ENCODE data around the gene RNASE8.

RNASE8 gene

DNA sequence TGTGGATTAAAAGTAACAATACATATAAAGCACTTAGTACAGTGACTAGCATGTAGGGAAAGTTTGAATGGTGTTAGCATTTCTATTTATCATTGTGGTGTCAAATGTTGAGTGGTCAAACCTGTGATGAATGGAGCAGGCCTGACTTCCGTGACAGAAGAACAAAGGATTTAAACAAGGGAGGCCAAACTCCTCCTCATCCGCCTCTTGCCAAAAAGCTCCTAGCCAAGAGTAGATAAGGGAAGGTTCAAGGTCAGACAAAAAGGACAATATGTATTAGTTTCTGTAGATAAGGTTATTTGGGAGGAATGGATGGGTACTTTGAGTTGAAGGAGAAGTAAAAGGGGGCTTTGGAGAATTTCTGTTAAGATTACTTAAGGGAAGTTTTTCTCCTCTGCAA, 9.0 kb upstream of the RNASE8 start:
- in situ Hi-C loops (cut with HindIII; ENCODE audit: low pct_unique_long_range_greater_than_20kb, low sequenced_read_pairs) = no loop called here
- no peak for TF ChIP-seq JUND (IDR thresholded peaks at IDR 0.05; ENCODE audit: low read depth)
- no peak for DNase-seq (ENCODE audit: low read depth in 1 of 2, low spot score in 1 of 2)

DNA sequence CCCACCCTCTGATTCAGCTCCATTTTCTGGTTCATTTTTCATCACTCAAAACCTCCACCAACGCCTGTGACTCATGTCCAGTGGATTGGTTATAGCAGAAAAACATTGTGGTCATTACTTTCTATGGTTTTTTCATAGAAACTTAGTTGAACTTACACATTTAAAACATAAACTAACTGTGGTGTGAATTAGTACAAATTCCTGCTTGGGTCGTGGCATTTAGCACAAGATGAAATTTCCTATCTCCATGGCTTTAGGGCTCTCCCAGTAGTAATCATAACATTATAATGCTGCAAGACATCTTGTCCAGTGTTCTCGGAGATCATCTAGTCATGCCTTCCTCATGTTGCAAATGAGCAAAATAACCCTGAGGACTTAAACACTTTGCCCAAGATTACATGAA, 8.3 kb upstream of the RNASE8 start:
- no peak for TF ChIP-seq JUND (IDR thresholded peaks at IDR 0.05; ENCODE audit: low read depth)
- in situ Hi-C loops (cut with HindIII; ENCODE audit: low pct_unique_long_range_greater_than_20kb, low sequenced_read_pairs) = no loop called here
- DNase-seq (ENCODE audit: low read depth in 1 of 2, low spot score in 1 of 2) = no peak

DNA sequence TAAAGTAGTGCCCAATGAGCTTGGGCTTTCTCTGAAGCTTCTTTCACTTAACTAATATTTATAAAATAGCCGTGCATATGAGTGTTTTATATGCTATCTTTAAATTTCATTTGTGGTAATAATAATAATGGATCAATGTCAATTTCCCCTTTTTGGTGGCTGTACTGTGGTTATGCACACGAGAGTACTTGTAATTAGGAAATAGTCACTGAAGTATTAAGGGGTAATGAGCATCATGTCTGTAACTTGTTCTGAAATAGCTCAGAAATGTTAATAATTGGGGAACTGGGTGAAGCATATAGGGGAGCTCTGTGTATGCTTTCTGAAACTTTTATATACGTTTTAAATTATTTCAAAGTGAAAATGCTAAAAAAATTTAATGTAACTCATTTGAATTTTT, 7.0 kb upstream of the RNASE8 start:
- in situ Hi-C loops (cut with HindIII; ENCODE audit: low pct_unique_long_range_greater_than_20kb, low sequenced_read_pairs) = no loop called here
- no peak for TF ChIP-seq JUND (IDR thresholded peaks at IDR 0.05; ENCODE audit: low read depth)
- no peak for DNase-seq (ENCODE audit: low read depth in 1 of 2, low spot score in 1 of 2)

DNA sequence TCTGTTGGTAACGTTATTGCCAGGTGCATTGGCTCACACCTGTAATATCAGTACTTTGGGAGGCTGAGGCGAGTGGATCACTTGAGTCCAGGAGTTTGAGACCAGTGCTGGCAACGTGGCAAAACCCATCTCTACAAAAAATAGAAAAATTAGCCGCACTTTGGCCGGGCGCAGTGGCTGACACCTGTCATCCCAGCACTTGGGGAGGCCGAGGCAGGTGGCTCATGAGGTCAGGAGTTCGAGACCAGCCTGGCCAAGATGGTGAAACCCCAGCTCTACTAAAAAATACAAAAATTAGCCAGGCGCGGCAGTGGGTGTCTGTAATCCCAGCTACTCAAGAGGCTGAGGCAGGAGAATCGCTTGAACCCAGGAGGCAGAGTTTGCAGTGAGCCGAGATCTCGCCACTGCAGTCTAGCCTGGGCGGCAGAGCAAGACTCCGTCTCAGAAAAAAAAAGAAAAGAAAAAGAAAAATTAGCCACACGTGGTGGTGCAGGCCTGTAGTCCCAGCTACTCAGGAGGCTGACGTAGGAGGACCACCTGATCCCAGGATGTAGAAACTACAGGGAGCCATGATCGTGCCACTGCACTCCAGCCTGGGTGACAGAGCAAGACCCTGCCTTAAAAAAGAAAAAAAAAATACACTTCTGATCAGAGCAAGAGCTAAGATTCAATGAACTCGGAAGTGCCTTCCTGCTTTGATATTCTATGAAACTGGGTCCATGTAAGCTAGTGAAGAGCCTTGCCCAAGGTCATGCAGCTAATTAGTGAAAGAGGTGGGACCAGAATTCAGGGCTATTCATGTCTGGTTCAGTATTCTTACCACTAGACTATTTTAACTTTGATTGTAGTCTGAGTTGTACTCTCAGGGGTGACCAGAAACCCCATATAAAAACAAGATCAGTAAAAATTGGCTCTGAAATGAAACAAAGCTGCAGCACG, 4.2 kb upstream of the RNASE8 start:
- DNase-seq (ENCODE audit: low read depth in 1 of 2, low spot score in 1 of 2) = no peak
- in situ Hi-C loops (cut with HindIII; ENCODE audit: low pct_unique_long_range_greater_than_20kb, low sequenced_read_pairs) = no loop called here
- no peak for TF ChIP-seq JUND (IDR thresholded peaks at IDR 0.05; ENCODE audit: low read depth)

DNA sequence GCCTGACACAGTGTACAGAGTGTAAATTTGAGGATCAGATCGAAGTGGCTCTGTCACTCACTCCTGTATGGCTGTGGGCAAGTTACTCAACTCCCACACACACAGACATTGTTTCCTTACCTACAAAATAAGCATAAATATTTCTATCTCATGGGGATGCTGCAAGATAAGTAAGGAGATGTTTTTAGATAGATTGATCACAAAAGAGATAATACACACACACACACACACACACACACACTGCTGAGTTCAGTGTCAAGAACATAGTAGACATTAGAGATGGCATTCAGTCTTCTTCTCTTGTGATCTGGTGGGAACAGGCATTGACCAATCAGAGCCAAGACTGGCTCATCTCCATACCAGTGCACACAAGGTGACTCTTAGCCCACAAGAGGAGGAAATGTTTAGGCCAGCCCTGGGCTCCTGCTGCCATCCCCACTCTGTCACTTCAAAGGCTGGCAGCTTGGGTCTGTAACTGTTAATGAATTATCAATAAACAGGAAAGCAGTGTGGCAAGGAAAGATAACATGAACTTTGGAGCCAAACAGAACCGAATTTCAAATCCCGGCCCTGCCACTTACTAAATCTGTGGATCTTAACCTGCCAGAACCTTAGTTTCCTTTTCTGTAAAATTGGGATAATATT, 3.4 kb upstream of the RNASE8 start:
- no peak for TF ChIP-seq JUND (IDR thresholded peaks at IDR 0.05; ENCODE audit: low read depth)

DNA sequence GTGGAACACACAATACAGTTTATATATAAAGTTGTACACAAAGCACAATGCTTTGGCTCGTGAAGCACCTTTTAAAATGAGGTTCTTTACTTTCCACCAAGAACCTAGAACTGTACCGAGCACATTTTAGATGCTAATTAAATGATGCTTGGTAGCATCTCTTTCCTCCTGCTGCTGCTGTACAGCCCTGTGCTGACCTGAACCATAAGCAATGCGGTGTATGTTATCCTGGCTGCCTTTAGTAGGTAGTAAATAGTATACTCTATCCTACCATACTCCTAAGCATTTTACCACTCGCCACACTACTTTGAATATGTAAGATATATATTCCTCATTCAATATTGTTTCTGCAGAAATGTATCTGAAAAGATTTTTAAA, 2.9 kb upstream of the RNASE8 start:
- in situ Hi-C loops (cut with HindIII; ENCODE audit: low pct_unique_long_range_greater_than_20kb, low sequenced_read_pairs) = no loop called here
- no peak for TF ChIP-seq JUND (IDR thresholded peaks at IDR 0.05; ENCODE audit: low read depth)
- DNase-seq (ENCODE audit: low read depth in 1 of 2, low spot score in 1 of 2) = no peak

More for the DNA sequence above, 3.4 kb upstream of the RNASE8 start:
- in situ Hi-C loops (cut with HindIII; ENCODE audit: low pct_unique_long_range_greater_than_20kb, low sequenced_read_pairs) = no loop called here
- DNase-seq (ENCODE audit: low read depth in 1 of 2, low spot score in 1 of 2) = no peak

DNA sequence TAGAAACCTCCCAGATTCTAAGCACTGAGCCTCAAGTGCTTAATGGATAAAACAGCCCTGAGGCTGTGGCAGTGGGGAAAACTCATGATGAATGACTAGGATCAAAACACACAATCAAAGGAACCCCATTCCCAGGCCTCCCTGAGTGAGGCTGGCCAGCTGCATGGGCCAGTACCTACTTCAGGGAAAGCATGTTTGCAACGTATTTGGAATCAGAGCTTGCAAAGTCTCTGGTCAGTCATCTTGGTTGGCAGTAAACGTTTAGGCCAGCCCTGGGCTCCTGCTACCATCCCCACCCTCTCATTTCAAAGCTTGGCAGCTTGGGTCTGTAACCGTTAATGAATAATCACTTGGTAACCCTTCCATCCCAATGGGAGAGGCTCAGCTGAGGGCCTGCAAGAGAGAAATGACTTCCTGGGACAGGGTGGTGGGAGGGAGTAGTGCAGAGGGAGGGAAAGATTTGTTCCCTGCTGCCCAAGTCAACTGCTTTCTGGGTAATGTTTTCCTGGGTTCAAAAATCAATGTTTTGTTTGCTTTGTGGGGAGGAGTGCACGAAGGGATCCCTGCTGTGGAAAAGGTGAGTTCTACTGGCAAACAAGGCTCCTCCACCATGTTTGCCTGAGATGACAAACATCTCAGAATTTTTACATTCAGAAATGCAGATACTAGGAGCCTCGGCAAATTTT, 2.0 kb upstream of the RNASE8 start:
- no peak for DNase-seq (ENCODE audit: low read depth in 1 of 2, low spot score in 1 of 2)
- in situ Hi-C loops (cut with HindIII; ENCODE audit: low pct_unique_long_range_greater_than_20kb, low sequenced_read_pairs) = no loop called here
- TF ChIP-seq JUND (IDR thresholded peaks at IDR 0.05; ENCODE audit: low read depth) = no peak

DNA sequence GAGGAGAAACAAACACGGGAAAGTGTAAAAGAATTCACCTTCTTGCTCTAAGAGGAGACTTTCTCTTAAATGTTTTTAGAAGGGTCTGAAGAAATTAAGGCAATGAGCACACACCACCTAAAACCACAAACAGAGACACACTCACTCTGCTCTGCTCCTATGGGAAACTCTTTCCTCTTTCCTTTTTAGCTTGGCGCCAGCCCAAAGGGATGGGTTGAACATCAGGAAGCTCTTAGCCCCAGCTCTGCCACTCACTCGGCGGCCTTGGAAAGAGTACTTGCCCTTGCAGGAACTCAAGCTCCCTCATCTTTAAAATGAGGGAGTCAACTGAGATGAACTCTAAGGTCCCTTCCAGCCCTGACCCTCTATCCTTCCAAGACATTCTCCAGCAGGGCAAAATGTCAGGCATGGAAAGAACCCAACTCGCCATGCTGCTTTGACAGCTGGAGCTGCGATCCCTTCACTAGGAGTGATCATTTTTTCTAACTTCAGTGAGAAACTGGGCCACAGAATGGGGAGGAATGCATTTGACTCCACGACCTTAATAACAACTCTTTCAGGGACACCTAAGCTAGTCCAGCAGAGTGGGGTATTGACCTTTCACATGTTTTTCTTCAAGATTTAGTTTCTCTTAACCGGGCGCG, 980 bp upstream of the RNASE8 start:
- no peak for TF ChIP-seq JUND (IDR thresholded peaks at IDR 0.05; ENCODE audit: low read depth)
- in situ Hi-C loops (cut with HindIII; ENCODE audit: low pct_unique_long_range_greater_than_20kb, low sequenced_read_pairs) = no loop called here
- DNase-seq (ENCODE audit: low read depth in 1 of 2, low spot score in 1 of 2) = no peak

DNA sequence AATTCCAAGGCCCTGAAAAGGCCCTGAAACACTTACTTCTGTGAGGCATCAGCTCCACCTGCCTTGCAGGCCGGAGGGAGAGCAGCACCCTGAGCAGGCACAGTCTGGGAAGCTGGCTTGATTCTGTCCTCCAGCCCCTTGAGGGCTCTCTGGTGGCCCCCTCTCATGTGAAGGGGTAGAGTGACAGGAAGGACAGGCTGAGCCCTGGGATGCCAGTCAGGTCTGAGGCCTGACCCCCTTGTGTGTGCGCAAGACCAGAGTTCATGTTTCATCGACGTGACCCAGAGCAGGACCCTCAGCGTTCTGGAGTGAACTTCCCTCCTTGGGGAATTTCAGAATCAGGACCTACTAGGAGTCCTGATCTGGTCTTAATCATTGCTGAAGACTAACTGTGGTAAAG, 1.3 kb downstream of the RNASE8 start:
- no peak for DNase-seq (ENCODE audit: low read depth in 1 of 2, low spot score in 1 of 2)
- TF ChIP-seq JUND (IDR thresholded peaks at IDR 0.05; ENCODE audit: low read depth) = no peak
- in situ Hi-C loops (cut with HindIII; ENCODE audit: low pct_unique_long_range_greater_than_20kb, low sequenced_read_pairs) = no loop called here

DNA sequence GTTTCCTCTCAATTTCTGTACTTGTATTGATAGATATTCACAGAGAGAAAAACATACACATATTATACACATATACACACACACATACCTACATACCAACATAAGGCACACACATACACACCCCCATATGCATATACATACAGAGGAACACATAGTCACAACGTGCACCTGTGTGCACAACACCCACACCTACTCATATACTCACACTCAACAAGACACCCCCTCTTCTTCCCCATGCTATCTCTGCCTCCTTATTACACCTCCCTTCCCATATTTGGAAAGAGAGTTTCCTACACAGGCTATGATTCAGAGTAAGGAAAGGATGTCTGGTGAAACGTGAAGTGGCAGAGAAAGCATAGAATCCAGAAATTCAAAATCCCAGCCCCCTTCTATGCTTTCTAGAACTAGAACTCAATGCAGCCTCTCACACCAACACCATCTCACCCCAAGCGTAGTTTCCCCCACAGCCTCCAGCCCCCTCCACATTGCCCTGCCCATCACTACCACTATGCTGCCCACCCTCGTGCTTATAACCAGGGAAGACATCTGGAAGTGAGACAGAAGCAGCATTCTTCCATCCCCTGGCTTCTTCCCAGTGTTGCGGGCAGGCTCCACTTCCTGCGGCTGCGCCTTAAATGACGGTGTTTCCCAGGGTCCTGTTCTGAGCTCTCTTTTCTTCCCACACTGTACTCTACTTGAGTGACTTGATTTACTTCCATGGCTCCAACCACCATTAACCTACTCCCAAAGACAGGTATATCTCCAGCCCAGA, 2.4 kb downstream of the RNASE8 start:
- DNase-seq (ENCODE audit: low read depth in 1 of 2, low spot score in 1 of 2) = no peak
- TF ChIP-seq JUND (IDR thresholded peaks at IDR 0.05; ENCODE audit: low read depth) = no peak
- in situ Hi-C loops (cut with HindIII; ENCODE audit: low pct_unique_long_range_greater_than_20kb, low sequenced_read_pairs) = no loop called here

DNA sequence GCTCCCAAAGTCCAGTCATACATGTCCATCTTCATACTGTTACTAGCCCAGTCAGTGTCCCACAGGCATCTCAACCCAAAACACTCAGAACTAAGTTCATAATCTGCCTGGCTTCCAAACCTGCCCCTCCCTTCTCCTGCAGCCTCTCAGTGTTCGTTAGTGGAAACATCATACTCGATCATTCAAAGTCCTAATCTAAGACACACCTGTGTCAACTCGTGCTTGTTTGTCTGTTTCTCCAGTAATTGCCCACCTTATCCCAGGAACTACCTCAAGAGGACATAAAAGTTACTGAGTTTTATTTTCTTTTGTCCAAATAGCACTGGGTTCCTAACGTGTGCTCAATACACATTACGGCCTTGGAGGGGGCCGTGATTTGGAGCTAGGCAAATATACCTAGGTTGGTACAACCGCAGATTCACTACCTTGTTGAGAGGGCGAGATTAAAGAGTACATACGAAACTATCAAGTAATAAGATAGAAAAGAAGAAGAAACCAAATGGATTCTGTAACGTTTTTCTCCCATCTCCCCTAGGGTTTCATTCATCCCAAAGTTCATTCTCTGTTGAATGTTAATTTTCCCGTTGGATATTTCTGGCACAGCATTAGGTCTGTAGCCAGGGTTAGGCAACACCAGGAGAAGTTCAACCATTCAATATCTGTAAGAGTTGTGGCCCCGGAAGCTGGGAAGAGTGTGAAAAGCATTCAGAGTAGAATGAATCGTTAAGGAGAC, 3.2 kb downstream of the RNASE8 start:
- no peak for TF ChIP-seq JUND (IDR thresholded peaks at IDR 0.05; ENCODE audit: low read depth)
- in situ Hi-C loops (cut with HindIII; ENCODE audit: low pct_unique_long_range_greater_than_20kb, low sequenced_read_pairs) = no loop called here
- DNase-seq (ENCODE audit: low read depth in 1 of 2, low spot score in 1 of 2) = no peak

Data from T47D (cell line).